NCI-H345 (cell line): Measurements from ENCODE around the gene DHX9.
"Not testable (repeated sequence)": the region's sequence is repeated elsewhere in the genome, so short reads cannot be mapped to it uniquely, and the experiment has no call there.

Experiments used
- DNase-seq: peaks from one replicate; lab custom pipeline; 2025; lab: John Stamatoyannopoulos, UW

Gene DHX9

GRCh38 chr1:182889997-182890396, 50.9 kb downstream of the DHX9 start:
- DNase-seq, result no peak

- peak; percentile 35 for DNase-seq
These were observed 51.9 kb downstream of the DHX9 start for GRCh38 chr1:182890927-182891610.

GRCh38 chr1:182897696-182898095, 58.5 kb downstream of the DHX9 start:
- no peak for DNase-seq

- DNase-seq, result not testable (repeated sequence)
These were observed 62.8 kb downstream of the DHX9 start for GRCh38 chr1:182901946-182902345.

- no peak for DNase-seq
These were observed 66.2 kb downstream of the DHX9 start for GRCh38 chr1:182905321-182905720.

GRCh38 chr1:182909578-182909977, 70.4 kb downstream of the DHX9 start:
- peak; percentile 33 for DNase-seq

- DNase-seq, result no peak
These were observed 71.0 kb downstream of the DHX9 start for GRCh38 chr1:182910143-182910542.

- DNase-seq, result no peak
These were observed 74.3 kb downstream of the DHX9 start for GRCh38 chr1:182913401-182913800.

- no peak for DNase-seq
These were observed 78.2 kb downstream of the DHX9 start for GRCh38 chr1:182917378-182917777.

GRCh38 chr1:182925661-182926060, 86.5 kb downstream of the DHX9 start:
- DNase-seq, result no peak

GRCh38 chr1:182927693-182928433, 88.7 kb downstream of the DHX9 start:
- DNase-seq, result no peak

- no peak for DNase-seq
These were observed 91.8 kb downstream of the DHX9 start for GRCh38 chr1:182930985-182931384.

- DNase-seq, result no peak
These were observed 96.6 kb downstream of the DHX9 start for GRCh38 chr1:182935716-182936115.
